ENCODE results near the gene PTGIS. TPM values are rescaled to one million over a fixed set of nuclear protein-coding genes. Genes with fewer than 3 reads are reported as not detected.

PTGIS gene
- polyA plus RNA-seq, 2 of the 4 experiments (the other 2 are of a cell fraction), result 0.03 to 0.04 TPM

DNA sequence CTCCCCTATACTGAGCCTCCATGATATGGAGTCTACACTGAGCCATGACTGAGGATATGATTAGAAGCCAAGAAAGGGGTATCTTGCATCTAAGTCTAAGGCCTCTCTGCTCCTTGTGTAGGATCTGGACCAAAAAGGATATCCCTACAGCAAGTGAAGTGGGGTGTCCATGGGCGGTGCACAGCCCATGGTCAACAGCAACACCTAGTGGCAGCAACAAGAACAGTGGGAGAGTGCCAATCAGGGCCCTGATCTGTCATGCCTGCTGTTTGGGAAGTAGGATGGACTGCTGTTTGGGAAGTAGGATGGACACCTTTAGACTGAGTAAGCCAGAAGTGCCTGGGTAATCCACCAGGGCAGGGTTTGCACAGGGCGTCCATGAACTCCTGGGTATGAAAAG, 22.4 kb downstream of the PTGIS start (continued):
- TF ChIP-seq, protein P1, sequence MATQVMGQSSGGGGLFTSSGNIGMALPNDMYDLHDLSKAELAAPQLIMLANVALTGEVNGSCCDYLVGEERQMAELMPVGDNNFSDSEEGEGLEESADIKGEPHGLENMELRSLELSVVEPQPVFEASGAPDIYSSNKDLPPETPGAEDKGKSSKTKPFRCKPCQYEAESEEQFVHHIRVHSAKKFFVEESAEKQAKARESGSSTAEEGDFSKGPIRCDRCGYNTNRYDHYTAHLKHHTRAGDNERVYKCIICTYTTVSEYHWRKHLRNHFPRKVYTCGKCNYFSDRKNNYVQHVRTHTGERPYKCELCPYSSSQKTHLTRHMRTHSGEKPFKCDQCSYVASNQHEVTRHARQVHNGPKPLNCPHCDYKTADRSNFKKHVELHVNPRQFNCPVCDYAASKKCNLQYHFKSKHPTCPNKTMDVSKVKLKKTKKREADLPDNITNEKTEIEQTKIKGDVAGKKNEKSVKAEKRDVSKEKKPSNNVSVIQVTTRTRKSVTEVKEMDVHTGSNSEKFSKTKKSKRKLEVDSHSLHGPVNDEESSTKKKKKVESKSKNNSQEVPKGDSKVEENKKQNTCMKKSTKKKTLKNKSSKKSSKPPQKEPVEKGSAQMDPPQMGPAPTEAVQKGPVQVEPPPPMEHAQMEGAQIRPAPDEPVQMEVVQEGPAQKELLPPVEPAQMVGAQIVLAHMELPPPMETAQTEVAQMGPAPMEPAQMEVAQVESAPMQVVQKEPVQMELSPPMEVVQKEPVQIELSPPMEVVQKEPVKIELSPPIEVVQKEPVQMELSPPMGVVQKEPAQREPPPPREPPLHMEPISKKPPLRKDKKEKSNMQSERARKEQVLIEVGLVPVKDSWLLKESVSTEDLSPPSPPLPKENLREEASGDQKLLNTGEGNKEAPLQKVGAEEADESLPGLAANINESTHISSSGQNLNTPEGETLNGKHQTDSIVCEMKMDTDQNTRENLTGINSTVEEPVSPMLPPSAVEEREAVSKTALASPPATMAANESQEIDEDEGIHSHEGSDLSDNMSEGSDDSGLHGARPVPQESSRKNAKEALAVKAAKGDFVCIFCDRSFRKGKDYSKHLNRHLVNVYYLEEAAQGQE (IDR thresholded peaks at IDR 0.05), result no peak
- TF ChIP-seq EHMT2 (IDR thresholded peaks at IDR 0.05; ENCODE audit: low read depth), result no peak

GRCh38 chr20:49544535-49544934, 23.4 kb downstream of the PTGIS start:
- 77% methylated on average over 5 of the region's 5 CpGs for WGBS (ENCODE audit: missing lambda C conversion rate)
- Histone ChIP-seq H3K9me3 (peaks cover 16% of the 10 kb centered on the region), H3K27ac (no peak overlapping the region), H3K4me1 (0 out of 3 replicates have a peak, but pooled peaks cover 5% of the 10 kb centered on the region), H3K4me3 (no peak overlapping the region), H3K4me2 (no peak overlapping the region)
- DNase-seq (ENCODE audit: low read depth in 1 of 2, low spot score in 1 of 2) (no peak), ATAC-seq (no peak), FAIRE-seq (no peak)
- ChIA-PET POLR2A (no interaction called here), CTCF (interaction anchor here (0.8 to 13.9 kb wide), 11 partner anchors 7 to 345 kb away, joined by 3 to 546 read pairs (median 3); no protein-coding TSS in a partner anchor)
- TF ChIP-seq, protein P2, sequence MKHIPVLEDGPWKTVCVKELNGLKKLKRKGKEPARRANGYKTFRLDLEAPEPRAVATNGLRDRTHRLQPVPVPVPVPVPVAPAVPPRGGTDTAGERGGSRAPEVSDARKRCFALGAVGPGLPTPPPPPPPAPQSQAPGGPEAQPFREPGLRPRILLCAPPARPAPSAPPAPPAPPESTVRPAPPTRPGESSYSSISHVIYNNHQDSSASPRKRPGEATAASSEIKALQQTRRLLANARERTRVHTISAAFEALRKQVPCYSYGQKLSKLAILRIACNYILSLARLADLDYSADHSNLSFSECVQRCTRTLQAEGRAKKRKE (CRISPR knock-in tag; IDR thresholded peaks at IDR 0.05; ENCODE audit: low read depth), result no peak
- no peak for TF ChIP-seq MAZ (IDR thresholded peaks at IDR 0.05; ENCODE audit: borderline replicate concordance, low read depth, low read length)
- no peak for TF ChIP-seq CBX8 (IDR thresholded peaks at IDR 0.05)
- TF ChIP-seq, protein P3, sequence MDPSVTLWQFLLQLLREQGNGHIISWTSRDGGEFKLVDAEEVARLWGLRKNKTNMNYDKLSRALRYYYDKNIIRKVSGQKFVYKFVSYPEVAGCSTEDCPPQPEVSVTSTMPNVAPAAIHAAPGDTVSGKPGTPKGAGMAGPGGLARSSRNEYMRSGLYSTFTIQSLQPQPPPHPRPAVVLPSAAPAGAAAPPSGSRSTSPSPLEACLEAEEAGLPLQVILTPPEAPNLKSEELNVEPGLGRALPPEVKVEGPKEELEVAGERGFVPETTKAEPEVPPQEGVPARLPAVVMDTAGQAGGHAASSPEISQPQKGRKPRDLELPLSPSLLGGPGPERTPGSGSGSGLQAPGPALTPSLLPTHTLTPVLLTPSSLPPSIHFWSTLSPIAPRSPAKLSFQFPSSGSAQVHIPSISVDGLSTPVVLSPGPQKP (IDR thresholded peaks at IDR 0.05; ENCODE audit: low read depth, low read length), result no peak
- no peak for TF ChIP-seq GATA3 (IDR thresholded peaks at IDR 0.05; ENCODE audit: borderline replicate concordance)
- no peak for TF ChIP-seq PBX3 (IDR thresholded peaks at IDR 0.05)
- no peak for TF ChIP-seq EHMT2 (IDR thresholded peaks at IDR 0.05; ENCODE audit: low read depth)
- no peak for TF ChIP-seq KDM1A (IDR thresholded peaks at IDR 0.05; ENCODE audit: low read depth)
- no peak for TF ChIP-seq HEYL (CRISPR knock-in tag; IDR thresholded peaks at IDR 0.05)
- TF ChIP-seq EHF (CRISPR knock-in tag; IDR thresholded peaks at IDR 0.05), result no peak
- no peak for TF ChIP-seq TP53 (CRISPR knock-in tag; IDR thresholded peaks at IDR 0.05)
- no peak for TF ChIP-seq HOXA7 (CRISPR knock-in tag; IDR thresholded peaks at IDR 0.05)
- no peak for TF ChIP-seq CBX2 (IDR thresholded peaks at IDR 0.05; ENCODE audit: borderline replicate concordance, low read depth)
- no peak for TF ChIP-seq CHD4 (IDR thresholded peaks at IDR 0.05; ENCODE audit: borderline replicate concordance)
- TF ChIP-seq FOXS1 (CRISPR knock-in tag; IDR thresholded peaks at IDR 0.05), result no peak
- TF ChIP-seq TFCP2L1 (CRISPR knock-in tag; IDR thresholded peaks at IDR 0.05), result no peak
- TF ChIP-seq SMC3 (IDR thresholded peaks at IDR 0.05), result no peak
- TF ChIP-seq, protein P4, sequence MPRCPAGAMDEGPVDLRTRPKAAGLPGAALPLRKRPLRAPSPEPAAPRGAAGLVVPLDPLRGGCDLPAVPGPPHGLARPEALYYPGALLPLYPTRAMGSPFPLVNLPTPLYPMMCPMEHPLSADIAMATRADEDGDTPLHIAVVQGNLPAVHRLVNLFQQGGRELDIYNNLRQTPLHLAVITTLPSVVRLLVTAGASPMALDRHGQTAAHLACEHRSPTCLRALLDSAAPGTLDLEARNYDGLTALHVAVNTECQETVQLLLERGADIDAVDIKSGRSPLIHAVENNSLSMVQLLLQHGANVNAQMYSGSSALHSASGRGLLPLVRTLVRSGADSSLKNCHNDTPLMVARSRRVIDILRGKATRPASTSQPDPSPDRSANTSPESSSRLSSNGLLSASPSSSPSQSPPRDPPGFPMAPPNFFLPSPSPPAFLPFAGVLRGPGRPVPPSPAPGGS (IDR thresholded peaks at IDR 0.05), result no peak
- TF ChIP-seq MAFK (IDR thresholded peaks at IDR 0.05; ENCODE audit: partially characterized antibody), result no peak
- no peak for TF ChIP-seq HOXB13 (CRISPR knock-in tag; IDR thresholded peaks at IDR 0.05; ENCODE audit: low read depth)
